Endothelial cell (in vitro differentiated cells): ENCODE data around the gene ZBTB48. TPM values are rescaled to one million over a fixed set of nuclear protein-coding genes. Genes with fewer than 3 reads are reported as not detected.

Experiments
- DNase-seq: peaks from one replicate; pipeline ENCODE4 v3.0.0; 2021; ENCODE audit warnings: low spot score
- H3K27ac Mint-ChIP-seq: one replicate; pipeline ENCODE4 v1.8.0; 2021; ENCODE audit warnings: mixed read lengths, inconsistent platforms; ENCODE audit not compliant: unreplicated experiment
- H3K27me3 Mint-ChIP-seq: one replicate; pipeline ENCODE4 v1.8.0; 2021; ENCODE audit warnings: mild to moderate bottlenecking, moderate library complexity, mixed read lengths, inconsistent platforms; ENCODE audit not compliant: unreplicated experiment
- H3K36me3 Mint-ChIP-seq: one replicate; pipeline ENCODE4 v1.8.0; 2021; ENCODE audit warnings: mild to moderate bottlenecking, low read depth, mixed read lengths, inconsistent platforms; ENCODE audit not compliant: unreplicated experiment
- H3K4me1 Mint-ChIP-seq: one replicate; pipeline ENCODE4 v1.8.0; 2021; ENCODE audit warnings: mild to moderate bottlenecking, mixed read lengths, inconsistent platforms; ENCODE audit not compliant: unreplicated experiment
- H3K4me3 Mint-ChIP-seq: one replicate; pipeline ENCODE4 v1.8.0; 2021; ENCODE audit warnings: mild to moderate bottlenecking, mixed read lengths, inconsistent platforms; ENCODE audit not compliant: unreplicated experiment
- H3K9me3 Mint-ChIP-seq: one replicate; pipeline ENCODE4 v1.8.0; 2021; ENCODE audit warnings: mixed read lengths, inconsistent platforms; ENCODE audit not compliant: unreplicated experiment
- total RNA-seq: library from RNA; stranded (reverse); fragmentation: NEBNext Ultra II Directional; extraction: Animal tissue kit (Norgen Biotek cat#: 25700); gene quantifications from one replicate; pipeline ENCODE4 v1.2.1, GENCODE V29; 2021; ENCODE audit not compliant: unreplicated experiment
- TF ChIP-seq, protein P1 (sequence below): fragments of 200-600 bp; sonication (generic); IDR thresholded peaks from one replicate; pipeline ENCODE4 v1.5.0; 2021; ENCODE audit warnings: antibody characterized with exemption; ENCODE audit not compliant: unreplicated experiment

Gene ZBTB48
- total RNA-seq, 1 donor from 2014 or later, result 32.2 TPM

DNA sequence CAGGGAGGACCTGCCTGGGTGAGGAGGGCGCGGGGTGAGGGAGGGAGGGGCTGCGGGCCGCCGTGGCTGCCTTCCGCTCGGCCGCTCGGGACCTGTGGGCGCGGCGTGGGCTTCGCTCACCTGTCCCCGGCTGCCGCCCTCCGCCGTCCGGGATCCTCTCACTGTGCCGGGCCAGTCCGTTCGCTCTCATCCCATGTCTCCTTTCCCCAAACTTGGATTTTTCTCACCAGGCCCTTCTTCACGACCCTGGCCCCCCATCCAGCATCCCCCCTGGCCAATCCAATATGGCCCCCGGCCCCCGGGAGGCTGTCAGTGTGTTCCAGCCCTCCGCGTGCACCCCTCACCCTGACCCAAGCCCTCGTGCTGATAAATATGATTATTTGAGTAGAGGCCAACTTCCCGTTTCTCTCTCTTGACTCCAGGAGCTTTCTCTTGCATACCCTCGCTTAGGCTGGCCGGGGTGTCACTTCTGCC is 362 bp downstream of the ZBTB48 start:
- H3K9me3 Mint-ChIP-seq, result no peaks in the 10 kb centered on the region
- TF ChIP-seq, protein P1, sequence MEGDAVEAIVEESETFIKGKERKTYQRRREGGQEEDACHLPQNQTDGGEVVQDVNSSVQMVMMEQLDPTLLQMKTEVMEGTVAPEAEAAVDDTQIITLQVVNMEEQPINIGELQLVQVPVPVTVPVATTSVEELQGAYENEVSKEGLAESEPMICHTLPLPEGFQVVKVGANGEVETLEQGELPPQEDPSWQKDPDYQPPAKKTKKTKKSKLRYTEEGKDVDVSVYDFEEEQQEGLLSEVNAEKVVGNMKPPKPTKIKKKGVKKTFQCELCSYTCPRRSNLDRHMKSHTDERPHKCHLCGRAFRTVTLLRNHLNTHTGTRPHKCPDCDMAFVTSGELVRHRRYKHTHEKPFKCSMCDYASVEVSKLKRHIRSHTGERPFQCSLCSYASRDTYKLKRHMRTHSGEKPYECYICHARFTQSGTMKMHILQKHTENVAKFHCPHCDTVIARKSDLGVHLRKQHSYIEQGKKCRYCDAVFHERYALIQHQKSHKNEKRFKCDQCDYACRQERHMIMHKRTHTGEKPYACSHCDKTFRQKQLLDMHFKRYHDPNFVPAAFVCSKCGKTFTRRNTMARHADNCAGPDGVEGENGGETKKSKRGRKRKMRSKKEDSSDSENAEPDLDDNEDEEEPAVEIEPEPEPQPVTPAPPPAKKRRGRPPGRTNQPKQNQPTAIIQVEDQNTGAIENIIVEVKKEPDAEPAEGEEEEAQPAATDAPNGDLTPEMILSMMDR, result no peak
- no peak for DNase-seq
- H3K27ac Mint-ChIP-seq, result peak overlapping the region; percentile 94
- H3K4me1 Mint-ChIP-seq, result peaks cover 15% of the 10 kb centered on the region
- peak overlapping the region; percentile 97 for H3K4me3 Mint-ChIP-seq
- peaks cover 7% of the 10 kb centered on the region for H3K36me3 Mint-ChIP-seq
- H3K27me3 Mint-ChIP-seq, result peaks cover 9% of the 10 kb centered on the region

DNA sequence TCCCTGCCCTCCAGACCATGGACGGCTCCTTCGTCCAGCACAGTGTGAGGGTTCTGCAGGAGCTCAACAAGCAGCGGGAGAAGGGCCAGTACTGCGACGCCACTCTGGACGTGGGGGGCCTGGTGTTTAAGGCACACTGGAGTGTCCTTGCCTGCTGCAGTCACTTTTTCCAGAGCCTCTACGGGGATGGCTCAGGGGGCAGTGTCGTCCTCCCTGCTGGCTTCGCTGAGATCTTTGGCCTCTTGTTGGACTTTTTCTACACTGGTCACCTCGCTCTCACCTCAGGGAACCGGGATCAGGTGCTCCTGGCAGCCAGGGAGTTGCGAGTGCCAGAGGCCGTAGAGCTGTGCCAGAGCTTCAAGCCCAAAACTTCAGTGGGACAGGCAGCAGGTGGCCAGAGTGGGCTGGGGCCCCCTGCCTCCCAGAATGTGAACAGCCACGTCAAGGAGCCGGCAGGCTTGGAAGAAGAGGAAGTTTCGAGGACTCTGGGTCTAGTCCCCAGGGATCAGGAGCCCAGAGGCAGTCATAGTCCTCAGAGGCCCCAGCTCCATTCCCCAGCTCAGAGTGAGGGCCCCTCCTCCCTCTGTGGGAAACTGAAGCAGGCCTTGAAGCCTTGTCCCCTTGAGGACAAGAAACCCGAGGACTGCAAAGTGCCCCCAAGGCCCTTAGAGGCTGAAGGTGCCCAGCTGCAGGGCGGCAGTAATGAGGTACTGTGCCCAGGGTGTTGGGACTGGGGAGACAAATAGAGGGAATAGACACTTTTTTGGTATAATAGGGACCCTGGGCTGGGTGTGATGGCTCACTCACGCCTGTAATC is 1.0 kb downstream of the ZBTB48 start:
- peaks cover 7% of the 10 kb centered on the region for H3K36me3 Mint-ChIP-seq
- H3K4me1 Mint-ChIP-seq, result peaks cover 15% of the 10 kb centered on the region

DNA sequence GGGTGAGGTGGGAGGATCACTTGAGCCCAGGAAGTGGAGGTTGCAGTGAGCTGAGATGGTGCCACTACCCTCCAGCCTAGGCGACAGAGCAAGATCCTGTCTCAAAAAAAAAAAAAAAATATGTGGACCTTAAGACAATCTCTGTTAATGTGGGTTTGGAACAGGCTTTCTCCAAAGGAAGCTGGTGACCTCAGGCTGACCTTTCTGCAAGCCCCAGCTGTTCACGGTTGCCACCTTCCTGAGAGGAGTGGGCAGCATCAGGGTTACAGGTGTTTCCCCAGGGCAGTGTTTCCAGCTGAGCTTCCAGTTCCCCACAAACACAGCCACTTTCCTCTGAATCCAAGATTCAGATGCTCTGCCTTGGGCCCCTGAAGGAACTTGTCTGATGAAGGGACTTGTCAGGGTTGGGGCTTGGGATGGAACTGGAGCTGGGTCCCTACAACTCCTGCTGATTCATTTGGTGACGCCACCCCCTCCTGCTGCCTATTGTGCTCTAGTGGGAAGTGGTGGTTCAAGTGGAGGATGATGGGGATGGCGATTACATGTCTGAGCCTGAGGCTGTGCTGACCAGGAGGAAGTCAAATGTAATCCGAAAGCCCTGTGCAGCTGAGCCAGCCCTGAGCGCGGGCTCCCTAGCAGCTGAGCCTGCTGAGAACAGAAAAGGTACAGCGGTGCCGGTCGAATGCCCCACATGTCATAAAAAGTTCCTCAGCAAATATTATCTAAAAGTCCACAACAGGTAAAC is 1.9 kb downstream of the ZBTB48 start:
- peaks cover 15% of the 10 kb centered on the region for H3K4me1 Mint-ChIP-seq
- TF ChIP-seq, protein P1, result no peak
- no peak overlapping the region for H3K27ac Mint-ChIP-seq
- no peaks in the 10 kb centered on the region for H3K9me3 Mint-ChIP-seq
- no peak for DNase-seq
- no peak overlapping the region for H3K4me3 Mint-ChIP-seq
- peaks cover 7% of the 10 kb centered on the region for H3K36me3 Mint-ChIP-seq
- H3K27me3 Mint-ChIP-seq, result peaks cover 9% of the 10 kb centered on the region

More for the DNA sequence above, 1.0 kb downstream of the ZBTB48 start:
- Mint-ChIP-seq H3K27me3 (peaks cover 9% of the 10 kb centered on the region), H3K9me3 (no peaks in the 10 kb centered on the region), H3K27ac (peak overlapping the region; percentile 84), H3K4me3 (peak overlapping the region; percentile 97)
- DNase-seq, result peak; percentile 27
- TF ChIP-seq, protein P1, result no peak

DNA sequence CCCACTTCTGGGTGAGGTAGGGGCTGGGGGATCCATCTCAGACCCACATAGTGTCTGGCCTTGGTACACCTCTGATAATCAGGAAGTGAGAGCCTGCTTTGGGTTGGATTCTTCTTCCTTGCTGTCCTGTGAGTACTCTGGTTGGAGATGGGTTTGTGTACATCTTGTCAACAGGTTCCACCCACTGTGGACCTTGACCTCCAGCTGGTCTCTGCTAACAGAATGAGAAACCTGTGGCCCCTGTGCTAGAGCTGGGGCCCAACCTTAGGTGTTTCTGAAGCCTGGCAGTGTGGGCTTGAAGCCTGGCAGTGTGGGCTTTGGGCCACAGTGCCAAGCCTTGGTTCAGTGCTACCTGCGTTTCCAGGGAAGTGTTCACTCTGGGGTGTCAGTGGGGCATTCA is 2.6 kb downstream of the ZBTB48 start:
- Mint-ChIP-seq H3K27ac (no peak overlapping the region), H3K4me3 (no peak overlapping the region)

More for the DNA sequence above, 2.6 kb downstream of the ZBTB48 start:
- H3K4me1 Mint-ChIP-seq, result peaks cover 15% of the 10 kb centered on the region
- H3K9me3 Mint-ChIP-seq, result no peaks in the 10 kb centered on the region
- TF ChIP-seq, protein P1, result no peak
- DNase-seq, result no peak
- H3K27me3 Mint-ChIP-seq, result peaks cover 9% of the 10 kb centered on the region
- peaks cover 7% of the 10 kb centered on the region for H3K36me3 Mint-ChIP-seq
